AML-193 (cell line): ENCODE data around the gene TBL1XR1.
"Not testable (repeated sequence)": the region's sequence is repeated elsewhere in the genome, so short reads cannot be mapped to it uniquely, and the experiment has no call there.

Experiments used
- DNase-seq, 2 experiments: peaks; one replicate each; lab custom pipeline; 2025; lab: John Stamatoyannopoulos, UW

Gene TBL1XR1

GRCh38 chr3:177208223-177208622, 10.9 kb upstream of the TBL1XR1 start:
- no peak for DNase-seq

GRCh38 chr3:177206936-177207335, 9.7 kb upstream of the TBL1XR1 start:
- DNase-seq: no peak

GRCh38 chr3:177203689-177204395, 6.6 kb upstream of the TBL1XR1 start:
- no peak for DNase-seq

GRCh38 chr3:177203016-177203415, 5.7 kb upstream of the TBL1XR1 start:
- DNase-seq: not testable (repeated sequence)

- DNase-seq: peak; percentile 99
Observed at GRCh38 chr3:177201700-177202397, 4.6 kb upstream of the TBL1XR1 start.

GRCh38 chr3:177199206-177199760, 2.0 kb upstream of the TBL1XR1 start:
- DNase-seq: no peak

- DNase-seq: no peak
Observed at GRCh38 chr3:177197727-177198460, 612 bp upstream of the TBL1XR1 start.

- peak; percentile 45 to 47 for DNase-seq
Observed at GRCh38 chr3:177196456-177197040, 734 bp downstream of the TBL1XR1 start.

GRCh38 chr3:177196008-177196455, 1.2 kb downstream of the TBL1XR1 start:
- DNase-seq: peak; percentile 79 to 82

GRCh38 chr3:177195242-177195991, 1.9 kb downstream of the TBL1XR1 start:
- DNase-seq: peak; percentile 37

GRCh38 chr3:177194299-177194698, 3.0 kb downstream of the TBL1XR1 start:
- no peak for DNase-seq

GRCh38 chr3:177193688-177194268, 3.5 kb downstream of the TBL1XR1 start:
- no peak for DNase-seq

- DNase-seq: not testable (repeated sequence)
Observed at GRCh38 chr3:177193275-177193674, 4.0 kb downstream of the TBL1XR1 start.

GRCh38 chr3:177190756-177191681, 6.3 kb downstream of the TBL1XR1 start:
- DNase-seq: peak; percentile 75 to 79

GRCh38 chr3:177190184-177190583, 7.1 kb downstream of the TBL1XR1 start:
- DNase-seq: not testable (repeated sequence)

- not testable (repeated sequence) for DNase-seq
Observed at GRCh38 chr3:177188325-177188724, 9.0 kb downstream of the TBL1XR1 start.

GRCh38 chr3:177186306-177186705, 11.0 kb downstream of the TBL1XR1 start:
- no peak for DNase-seq

GRCh38 chr3:177185035-177185574, 12.2 kb downstream of the TBL1XR1 start:
- no peak for DNase-seq

- not testable (repeated sequence) for DNase-seq
Observed at GRCh38 chr3:177184602-177185001, 12.7 kb downstream of the TBL1XR1 start.
